ENCODE results near the gene ZNF584. TPM values are rescaled to one million over a fixed set of nuclear protein-coding genes. Genes with fewer than 3 reads are reported as not detected.
"Not testable (repeated sequence)": the region's sequence is repeated elsewhere in the genome, so short reads cannot be mapped to it uniquely, and the experiment has no call there.

Gene ZNF584
- total RNA-seq, 2 donors from 2014 or later = 10.8 to 19.4 TPM

DNA sequence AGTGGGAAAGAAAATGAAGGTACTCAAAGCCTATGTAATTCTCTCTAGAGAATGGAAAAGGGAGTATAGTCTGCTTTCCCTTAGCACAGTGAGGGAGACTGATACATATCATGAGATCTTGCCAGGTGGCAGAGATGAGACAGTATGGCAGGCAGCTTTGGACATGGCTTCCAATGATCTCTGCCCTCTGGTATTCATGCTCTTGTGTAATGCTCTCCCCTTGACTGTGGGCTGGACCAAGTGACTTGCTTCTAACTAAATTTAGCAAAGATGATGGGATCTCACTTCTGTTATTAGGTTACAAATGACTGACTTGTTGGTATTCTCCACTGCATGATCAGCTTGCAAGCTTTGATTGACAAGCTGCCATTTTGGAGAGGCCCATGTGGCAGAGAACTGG lies 21.3 kb downstream of the ZNF584 start:
- no peak overlapping the region for H3K27ac ChIP-seq
- no peak for DNase-seq (ENCODE audit: low spot score)
- H3K36me3 ChIP-seq = peaks cover 10 to 12% of the 10 kb centered on the region in 2 donors
- intact Hi-C loops (cut with DNase I) = no loop called here
- no peaks in the 10 kb centered on the region for H3K4me1 ChIP-seq (replicated peaks)
- H3K4me3 ChIP-seq = no peak overlapping the region
- no peaks in the 10 kb centered on the region for H3K27me3 ChIP-seq (replicated peaks; ENCODE audit: insufficient read depth)
- TF ChIP-seq, protein P1, sequence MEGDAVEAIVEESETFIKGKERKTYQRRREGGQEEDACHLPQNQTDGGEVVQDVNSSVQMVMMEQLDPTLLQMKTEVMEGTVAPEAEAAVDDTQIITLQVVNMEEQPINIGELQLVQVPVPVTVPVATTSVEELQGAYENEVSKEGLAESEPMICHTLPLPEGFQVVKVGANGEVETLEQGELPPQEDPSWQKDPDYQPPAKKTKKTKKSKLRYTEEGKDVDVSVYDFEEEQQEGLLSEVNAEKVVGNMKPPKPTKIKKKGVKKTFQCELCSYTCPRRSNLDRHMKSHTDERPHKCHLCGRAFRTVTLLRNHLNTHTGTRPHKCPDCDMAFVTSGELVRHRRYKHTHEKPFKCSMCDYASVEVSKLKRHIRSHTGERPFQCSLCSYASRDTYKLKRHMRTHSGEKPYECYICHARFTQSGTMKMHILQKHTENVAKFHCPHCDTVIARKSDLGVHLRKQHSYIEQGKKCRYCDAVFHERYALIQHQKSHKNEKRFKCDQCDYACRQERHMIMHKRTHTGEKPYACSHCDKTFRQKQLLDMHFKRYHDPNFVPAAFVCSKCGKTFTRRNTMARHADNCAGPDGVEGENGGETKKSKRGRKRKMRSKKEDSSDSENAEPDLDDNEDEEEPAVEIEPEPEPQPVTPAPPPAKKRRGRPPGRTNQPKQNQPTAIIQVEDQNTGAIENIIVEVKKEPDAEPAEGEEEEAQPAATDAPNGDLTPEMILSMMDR (IDR thresholded peaks at IDR 0.05) = no peak
- no peak for TF ChIP-seq POLR2AphosphoS5 (IDR thresholded peaks at IDR 0.05)
- no peak for TF ChIP-seq POLR2A (IDR thresholded peaks at IDR 0.05)
- H3K9me3 ChIP-seq = peaks cover 5% of the 10 kb centered on the region

DNA sequence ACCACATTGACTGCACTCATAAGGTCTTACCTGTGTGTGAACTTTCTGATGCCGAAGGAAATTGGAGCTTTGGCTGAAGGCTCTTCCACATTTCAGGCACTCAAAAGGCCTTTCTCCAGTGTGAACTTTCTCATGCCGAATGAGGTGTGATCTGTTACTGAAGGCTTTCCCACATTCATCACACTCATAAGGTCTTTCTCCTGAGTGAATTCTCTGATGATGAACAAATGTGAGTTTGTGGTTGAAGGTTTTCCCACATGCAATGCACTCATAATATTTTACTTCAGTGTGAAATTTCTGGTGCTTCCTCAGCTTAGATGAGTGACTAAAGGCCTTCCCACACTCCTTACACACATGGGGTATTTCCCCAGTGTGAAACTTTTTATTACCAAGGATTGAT lies 25.8 kb downstream of the ZNF584 start:
- Histone ChIP-seq H3K4me3 (no peak overlapping the region), H3K27me3 (replicated peaks; ENCODE audit: insufficient read depth) (no peaks in the 10 kb centered on the region), H3K27ac (no peak overlapping the region), H3K4me1 (replicated peaks) (no peaks in the 10 kb centered on the region), H3K9me3 (peaks cover 5% of the 10 kb centered on the region), H3K36me3 (peaks cover 14 to 28% of the 10 kb centered on the region in 2 donors)
- TF ChIP-seq, protein P1 (IDR thresholded peaks at IDR 0.05) = no peak
- no peak for TF ChIP-seq POLR2A (IDR thresholded peaks at IDR 0.05)
- no peak for TF ChIP-seq POLR2AphosphoS5 (IDR thresholded peaks at IDR 0.05)
- no peak for DNase-seq (ENCODE audit: low spot score)
- intact Hi-C loops (cut with DNase I) = no loop called here
- 96% methylated on average over 2 of the region's 2 CpGs for WGBS

DNA sequence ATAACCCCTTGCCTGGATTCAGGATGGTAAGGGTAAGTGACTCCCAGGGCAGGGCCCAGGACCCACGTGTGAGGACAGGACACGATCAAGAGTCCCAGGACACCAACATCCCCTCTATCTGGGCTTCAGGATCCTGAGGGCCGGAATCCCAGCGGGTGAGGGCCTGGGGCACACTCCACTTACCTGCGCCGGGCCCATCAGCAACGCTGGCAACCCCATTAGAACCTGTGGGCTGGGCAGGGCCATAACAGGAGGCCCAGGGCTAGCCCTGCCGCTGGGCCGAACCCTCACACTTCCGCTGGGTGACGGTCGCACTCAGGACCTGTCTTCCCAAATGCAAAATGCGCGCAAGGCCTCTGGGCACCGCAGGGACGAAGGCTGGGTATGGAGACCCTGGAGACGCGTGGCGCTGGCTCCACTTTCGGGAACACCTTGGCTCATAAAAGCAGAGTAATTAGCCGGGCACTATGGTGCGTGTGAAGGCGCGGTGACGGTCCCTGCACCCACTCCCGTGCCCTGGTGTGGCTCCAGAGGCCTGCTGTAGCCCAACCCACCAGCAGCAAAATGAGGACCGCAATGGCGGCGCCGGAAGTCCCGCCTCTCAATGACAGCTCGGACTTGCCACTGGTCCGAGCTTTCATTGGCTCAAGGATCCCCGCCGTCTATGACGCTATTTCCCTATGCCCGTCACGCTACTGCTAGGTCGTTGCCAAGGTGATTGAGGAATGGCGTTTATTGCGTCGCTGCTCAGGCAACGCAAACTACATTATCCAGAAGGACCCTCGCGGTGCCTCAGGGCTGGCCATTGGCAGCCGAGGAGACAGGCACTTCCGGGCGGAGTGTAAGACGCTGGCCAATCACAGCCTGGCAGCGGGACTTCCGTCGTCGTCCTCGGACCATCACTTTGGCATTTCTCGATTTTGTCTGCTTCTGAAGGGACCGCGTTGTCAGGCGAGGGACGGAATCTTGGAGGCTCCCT lies 31.4 kb downstream of the ZNF584 start, which contains the start of gene ZNF132:
TSS of gene ZNF132 (minus strand) at position 578 of the 979 bp plus-strand sequence. CDS start at position 246, 332 bp downstream.
- intact Hi-C loops (cut with DNase I) = loop anchor here (2.0 kb wide), 1 partner anchor 31 kb away; the partner anchor contains the start of gene ZNF584
- WGBS = 5% methylated on average over 59 of the region's 59 CpGs
- Histone ChIP-seq H3K9me3 (no peaks in the 10 kb centered on the region), H3K27ac (peak within 1 kb of the TSS; percentile 53 to 57), H3K36me3 (peaks cover 3 to 14% of the 10 kb centered on the region in 2 donors), H3K4me3 (peak within 1 kb of the TSS; percentile 52 to 77), H3K4me1 (replicated peaks) (no peaks in the 10 kb centered on the region), H3K27me3 (replicated peaks; ENCODE audit: insufficient read depth) (no peaks in the 10 kb centered on the region)
- TF ChIP-seq, protein P1 (IDR thresholded peaks at IDR 0.05) = no peak
- peak; percentile 99 for TF ChIP-seq POLR2AphosphoS5 (IDR thresholded peaks at IDR 0.05)
- peak; percentile 99 for DNase-seq (ENCODE audit: low spot score)

DNA sequence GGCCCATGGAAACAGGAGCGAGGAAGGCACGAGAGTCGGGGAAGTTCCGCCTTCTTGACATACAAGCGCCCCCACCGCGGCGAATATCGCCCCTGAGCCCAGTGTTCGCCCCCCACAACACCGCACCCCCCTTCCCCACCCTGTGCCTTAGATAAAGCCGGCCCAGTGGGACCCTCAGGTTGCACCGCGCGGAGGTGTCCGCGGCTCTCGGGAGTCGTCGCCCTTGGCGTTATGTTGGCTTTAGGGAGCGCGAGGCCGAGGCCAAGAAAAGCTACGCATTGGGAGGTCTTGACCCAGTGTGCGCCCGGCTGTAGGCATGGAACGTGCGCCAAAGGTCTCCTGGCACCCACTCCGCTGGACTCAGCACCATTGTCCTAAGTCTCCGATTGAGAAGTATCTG lies 32.1 kb downstream of the ZNF584 start:
- no peaks in the 10 kb centered on the region for H3K4me1 ChIP-seq (replicated peaks)
- no peak for DNase-seq (ENCODE audit: low spot score)
- peak overlapping the region; percentile 53 to 57 for H3K27ac ChIP-seq
- no peaks in the 10 kb centered on the region for H3K27me3 ChIP-seq (replicated peaks; ENCODE audit: insufficient read depth)
- intact Hi-C loops (cut with DNase I) = loop anchor here (2.0 kb wide), 1 partner anchor 32 kb away; the partner anchor contains the start of gene ZNF584
- H3K36me3 ChIP-seq = peaks cover 0 to 7% of the 10 kb centered on the region in 2 donors
- TF ChIP-seq POLR2A (IDR thresholded peaks at IDR 0.05) (no peak), POLR2AphosphoS5 (IDR thresholded peaks at IDR 0.05) (no peak)
- TF ChIP-seq, protein P1 (IDR thresholded peaks at IDR 0.05) = no peak
- peak overlapping the region; percentile 52 to 77 for H3K4me3 ChIP-seq
- no peaks in the 10 kb centered on the region for H3K9me3 ChIP-seq
- WGBS = 8% methylated on average over 30 of the region's 31 CpGs

DNA sequence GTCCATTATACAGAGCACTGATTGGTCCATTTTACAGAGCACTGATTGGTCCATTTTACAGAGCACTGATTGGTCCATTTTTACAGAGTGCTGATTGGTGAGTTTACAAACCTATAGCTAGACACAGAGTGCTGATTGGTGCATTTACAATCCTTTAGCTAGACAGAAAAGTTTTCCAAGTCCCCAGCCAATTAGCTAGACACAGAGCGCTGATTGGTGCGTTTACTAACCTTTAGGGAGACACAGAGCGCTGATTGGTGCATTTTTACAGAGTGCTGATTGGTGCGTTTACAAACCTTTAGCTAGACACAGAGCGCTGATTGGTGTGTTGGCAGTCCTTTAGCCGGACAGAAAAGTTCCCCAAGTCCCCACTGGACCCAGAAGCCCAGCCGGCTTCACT lies 34.5 kb downstream of the ZNF584 start:
- H3K4me3 ChIP-seq; DNase-seq (ENCODE audit: low spot score); intact Hi-C loops (cut with DNase I); H3K4me1 ChIP-seq (replicated peaks); H3K36me3 ChIP-seq; H3K27me3 ChIP-seq (replicated peaks; ENCODE audit: insufficient read depth); H3K9me3 ChIP-seq; H3K27ac ChIP-seq: not testable (repeated sequence)
- WGBS = 88% methylated on average over 7 of the region's 7 CpGs

DNA sequence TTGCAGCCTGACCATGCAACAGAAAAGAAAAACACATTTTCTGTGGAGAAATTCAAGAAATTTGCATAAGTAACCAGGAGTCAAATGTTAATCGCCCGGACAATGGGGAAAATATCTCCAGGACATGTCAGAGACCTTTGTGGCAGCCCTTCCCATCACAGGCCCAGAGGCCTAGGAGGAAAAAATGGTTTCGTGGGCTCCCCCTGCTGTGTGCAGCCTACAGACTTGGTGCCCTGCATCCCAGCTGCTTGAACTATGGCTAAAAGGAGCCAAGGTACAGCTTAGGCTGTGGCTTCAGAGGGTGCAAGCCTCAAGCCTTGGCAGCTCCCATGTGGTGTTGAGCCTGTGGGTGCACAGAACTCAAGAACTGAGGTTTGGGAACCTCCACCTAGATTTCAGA lies 40.4 kb downstream of the ZNF584 start:
- H3K9me3 ChIP-seq; H3K27ac ChIP-seq; intact Hi-C loops (cut with DNase I); H3K4me1 ChIP-seq (replicated peaks); H3K36me3 ChIP-seq; DNase-seq (ENCODE audit: low spot score); H3K27me3 ChIP-seq (replicated peaks; ENCODE audit: insufficient read depth); H3K4me3 ChIP-seq: not testable (repeated sequence)
- WGBS = 65% methylated on average over 3 of the region's 3 CpGs

DNA sequence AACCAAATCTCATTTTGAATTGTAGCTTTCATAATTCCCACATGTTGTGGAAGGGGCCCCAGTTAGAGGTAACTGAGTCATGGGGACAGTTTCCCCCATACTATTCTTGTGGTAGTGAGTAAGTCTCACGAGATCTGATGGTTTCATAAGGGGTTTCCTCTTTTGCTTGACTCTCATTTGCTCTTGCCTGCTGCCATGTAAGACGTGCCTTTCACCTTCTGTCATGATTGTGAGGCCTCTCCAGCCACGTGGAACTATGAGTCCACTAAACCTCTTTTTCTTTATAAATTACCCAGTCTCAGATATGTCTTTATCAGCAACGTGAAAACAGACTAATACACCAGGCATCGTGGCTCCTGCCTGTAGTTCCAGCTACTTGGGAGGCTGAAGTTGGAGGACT lies 41.5 kb downstream of the ZNF584 start:
- DNase-seq (ENCODE audit: low spot score); H3K4me3 ChIP-seq; H3K27ac ChIP-seq; H3K4me1 ChIP-seq (replicated peaks); H3K9me3 ChIP-seq; H3K36me3 ChIP-seq; intact Hi-C loops (cut with DNase I); H3K27me3 ChIP-seq (replicated peaks; ENCODE audit: insufficient read depth): not testable (repeated sequence)
- WGBS = 65% methylated on average over 5 of the region's 5 CpGs
